Liver (tissue), 9 donors: ENCODE measurements around the gene GALNTL6. TPM values are rescaled to one million over a fixed set of nuclear protein-coding genes. Genes with fewer than 3 reads are reported as not detected.

ENCODE experiments used
- DNase-seq: peaks from one replicate; pipeline ENCODE4 v3.0.0-alpha.2; 2017; ENCODE audit warnings: low spot score
- H3K27ac ChIP-seq, 2 donors: one replicate each; pipeline ENCODE4 v1.7.0; 2013; ENCODE audit warnings: inconsistent platforms in 2 of 2, low read length in 2 of 2, control low read depth in 1 of 2, low read depth in 1 of 2, mild to moderate bottlenecking in 1 of 2
- H3K27me3 ChIP-seq, 4 donors: one replicate each; pipeline versions ENCODE4 v1.6.1 to v1.7.0; 2013; ENCODE audit warnings: low read length in 3 of 4, inconsistent platforms in 1 of 4, mild to moderate bottlenecking in 1 of 4, moderate library complexity in 1 of 4; ENCODE audit not compliant: control insufficient read depth in 4 of 4, insufficient read depth in 4 of 4
- H3K36me3 ChIP-seq, 4 donors: one replicate each; pipeline versions ENCODE4 v1.6.1 to v1.7.0; 2013; ENCODE audit warnings: low read length in 3 of 4, mild to moderate bottlenecking in 3 of 4, low read depth in 1 of 4, moderate library complexity in 1 of 4; ENCODE audit not compliant: control insufficient read depth in 4 of 4, insufficient read depth in 3 of 4
- H3K4me1 ChIP-seq, 4 donors: one replicate each; pipeline versions ENCODE4 v1.6.1 to v1.7.0; 2013; ENCODE audit warnings: low read length in 3 of 4, mild to moderate bottlenecking in 3 of 4, moderate library complexity in 1 of 4; ENCODE audit not compliant: control insufficient read depth in 4 of 4, insufficient read depth in 4 of 4
- H3K4me3 ChIP-seq, 3 donors: one replicate each; pipeline versions ENCODE4 v1.6.1 to v1.7.0; 2013; ENCODE audit warnings: low read length in 3 of 3, control low read depth in 1 of 3, low read depth in 1 of 3, mild to moderate bottlenecking in 1 of 3
- H3K9ac ChIP-seq, 2 donors: one replicate each; pipeline ENCODE4 v1.7.0; 2013; ENCODE audit warnings: low read length in 2 of 2, mild to moderate bottlenecking in 2 of 2, moderate library complexity in 2 of 2, control low read depth in 1 of 2, low read depth in 1 of 2
- H3K9me3 ChIP-seq, 4 donors: one replicate each; pipeline versions ENCODE4 v1.6.1 to v1.7.0; 2013; ENCODE audit warnings: low read length in 3 of 4; ENCODE audit not compliant: control insufficient read depth in 4 of 4
- EGR1 ChIP-seq, 2 donors: IDR thresholded peaks; 2 replicates each; pipeline ENCODE4 v1.6.1; 2016 to 2018; ENCODE audit warnings: antibody characterized with exemption in 2 of 2, low read depth in 2 of 2
- FOXA1 ChIP-seq: IDR thresholded peaks from 2 replicates; pipeline ENCODE4 v1.6.1; 2016; ENCODE audit warnings: antibody characterized with exemption
- FOXA2 ChIP-seq: IDR thresholded peaks from 2 replicates; pipeline ENCODE4 v1.6.1; 2016; ENCODE audit warnings: antibody characterized with exemption
- GABPA ChIP-seq, 2 donors: IDR thresholded peaks in 1 of 2; conservative IDR thresholded peaks in 1 of 2; 2 replicates each; pipeline ENCODE4 v1.6.1; 2016; ENCODE audit warnings: antibody characterized with exemption in 2 of 2, mild to moderate bottlenecking in 1 of 2, moderate library complexity in 1 of 2
- HNF4A ChIP-seq, 2 donors: conservative IDR thresholded peaks; 2 replicates each; pipeline ENCODE4 v1.6.1; 2016; ENCODE audit warnings: antibody characterized with exemption in 2 of 2, mild to moderate bottlenecking in 2 of 2
- HNF4G ChIP-seq: IDR thresholded peaks from 2 replicates; pipeline ENCODE4 v1.6.1; 2016; ENCODE audit warnings: antibody characterized with exemption
- JUND ChIP-seq, 2 donors: IDR thresholded peaks; 2 replicates each; pipeline ENCODE4 v1.6.1; 2016; ENCODE audit warnings: antibody characterized with exemption in 2 of 2
- NR2F2 ChIP-seq: IDR thresholded peaks from 2 replicates; pipeline ENCODE4 v1.6.1; 2016; ENCODE audit warnings: antibody characterized with exemption
- RAD21 ChIP-seq, 2 donors: IDR thresholded peaks; 2 replicates each; pipeline ENCODE4 v1.6.1; 2016; ENCODE audit warnings: antibody characterized with exemption in 2 of 2, mild to moderate bottlenecking in 2 of 2
- RXRA ChIP-seq, 2 donors: IDR thresholded peaks; 2 replicates each; pipeline ENCODE4 v1.6.1; 2017 to 2018; ENCODE audit warnings: antibody characterized with exemption in 2 of 2, mild to moderate bottlenecking in 1 of 2
- SP1 ChIP-seq: IDR thresholded peaks from 2 replicates; pipeline ENCODE4 v1.6.1; 2018; ENCODE audit warnings: antibody characterized with exemption, mild to moderate bottlenecking
- TAF1 ChIP-seq: conservative IDR thresholded peaks from 2 replicates; pipeline ENCODE4 v1.6.1; 2016; ENCODE audit warnings: antibody characterized with exemption, mild to moderate bottlenecking
- YY1 ChIP-seq: IDR thresholded peaks from 2 replicates; pipeline ENCODE4 v1.6.1; 2016; ENCODE audit warnings: antibody characterized with exemption, mild to moderate bottlenecking
- WGBS: extraction: QIAGEN DNeasy Blood & Tissue Kit; methylation state at CpG from one replicate; pipeline ENCODE4 v1.1.7; 2013; 5-methylcytosine and 5-hydroxymethylcytosine counted together
- polyA plus RNA-seq, 2 donors: library from polyadenylated mRNA; stranded (reverse) in 1 of 2; unstranded in 1 of 2; fragments of 200-250 nt in 1 of 2; fragments of >200 nt in 1 of 2; fragmentation: Nextera tagmentation in 1 of 2; extraction: Ambion mirVana in 1 of 2; gene quantifications; one replicate each; pipeline versions ENCODE4 v1.2.1 to v1.2.3, GENCODE V29; 2013 to 2015
- total RNA-seq, 2 donors: library from RNA; depleted of rRNA; stranded (reverse); fragments of >200 nt; gene quantifications; one replicate each; pipeline ENCODE4 v1.2.3, GENCODE V29; 2014
- TF ChIP-seq, protein P1 (sequence below): IDR thresholded peaks from 2 replicates; pipeline ENCODE4 v1.6.1; 2016; ENCODE audit warnings: antibody characterized with exemption, mild to moderate bottlenecking
- TF ChIP-seq, protein P2 (sequence below): IDR thresholded peaks from 2 replicates; pipeline ENCODE4 v1.6.1; 2016; ENCODE audit warnings: antibody characterized with exemption
- TF ChIP-seq, protein P3 (sequence below): IDR thresholded peaks from 2 replicates; pipeline ENCODE4 v1.6.1; 2016; ENCODE audit warnings: antibody characterized with exemption
- TF ChIP-seq, protein P4 (sequence below): IDR thresholded peaks from 2 replicates; pipeline ENCODE4 v1.6.1; 2016; ENCODE audit warnings: antibody characterized with exemption
- TF ChIP-seq, protein P5 (sequence below): fragments of 150-350 bp; IDR thresholded peaks from 2 replicates; pipeline ENCODE4 v1.5.1; 2017; ENCODE audit warnings: improper control_type of control experiment, low read depth, low read length; ENCODE audit not compliant: missing input control
- donor health status: healthy.
- donor health status: healthy.
- donor health status: healthy.
- donor health status: healthy.
- donor health status: healthy.

The GALNTL6 gene
- total and polyA plus RNA-seq, 4 donors, result 0.06 to 0.08 TPM; not detected in 2

DNA sequence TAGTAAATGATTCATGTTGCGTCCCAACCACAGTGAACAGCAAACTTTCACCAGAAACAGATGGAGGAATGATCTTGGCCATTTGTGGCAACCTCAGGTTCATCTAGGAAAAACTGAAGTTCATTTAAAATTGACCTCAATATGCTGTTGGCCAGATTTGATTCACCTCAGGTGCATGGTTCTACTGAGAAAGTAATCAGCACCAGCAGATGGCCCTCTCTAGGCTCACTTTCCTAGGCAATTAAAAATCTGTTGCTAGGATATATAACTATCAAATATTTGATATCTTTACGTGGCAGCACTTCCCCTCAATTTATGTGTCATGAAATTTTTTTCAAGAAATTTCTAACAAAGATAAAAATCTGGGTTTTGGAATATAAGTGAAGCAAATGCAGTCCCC is 344.7 kb downstream of the GALNTL6 start:
- no peak overlapping the region for H3K27ac ChIP-seq
- no peaks in the 10 kb centered on the region for H3K4me1 ChIP-seq
- no peak overlapping the region for H3K4me3 ChIP-seq
- no peaks in the 10 kb centered on the region for H3K9me3 ChIP-seq
- H3K9ac ChIP-seq, result no peak overlapping the region
- no peak for DNase-seq
- H3K27me3 ChIP-seq, result no peaks in the 10 kb centered on the region
- no peaks in the 10 kb centered on the region for H3K36me3 ChIP-seq
- TF ChIP-seq, protein P1, sequence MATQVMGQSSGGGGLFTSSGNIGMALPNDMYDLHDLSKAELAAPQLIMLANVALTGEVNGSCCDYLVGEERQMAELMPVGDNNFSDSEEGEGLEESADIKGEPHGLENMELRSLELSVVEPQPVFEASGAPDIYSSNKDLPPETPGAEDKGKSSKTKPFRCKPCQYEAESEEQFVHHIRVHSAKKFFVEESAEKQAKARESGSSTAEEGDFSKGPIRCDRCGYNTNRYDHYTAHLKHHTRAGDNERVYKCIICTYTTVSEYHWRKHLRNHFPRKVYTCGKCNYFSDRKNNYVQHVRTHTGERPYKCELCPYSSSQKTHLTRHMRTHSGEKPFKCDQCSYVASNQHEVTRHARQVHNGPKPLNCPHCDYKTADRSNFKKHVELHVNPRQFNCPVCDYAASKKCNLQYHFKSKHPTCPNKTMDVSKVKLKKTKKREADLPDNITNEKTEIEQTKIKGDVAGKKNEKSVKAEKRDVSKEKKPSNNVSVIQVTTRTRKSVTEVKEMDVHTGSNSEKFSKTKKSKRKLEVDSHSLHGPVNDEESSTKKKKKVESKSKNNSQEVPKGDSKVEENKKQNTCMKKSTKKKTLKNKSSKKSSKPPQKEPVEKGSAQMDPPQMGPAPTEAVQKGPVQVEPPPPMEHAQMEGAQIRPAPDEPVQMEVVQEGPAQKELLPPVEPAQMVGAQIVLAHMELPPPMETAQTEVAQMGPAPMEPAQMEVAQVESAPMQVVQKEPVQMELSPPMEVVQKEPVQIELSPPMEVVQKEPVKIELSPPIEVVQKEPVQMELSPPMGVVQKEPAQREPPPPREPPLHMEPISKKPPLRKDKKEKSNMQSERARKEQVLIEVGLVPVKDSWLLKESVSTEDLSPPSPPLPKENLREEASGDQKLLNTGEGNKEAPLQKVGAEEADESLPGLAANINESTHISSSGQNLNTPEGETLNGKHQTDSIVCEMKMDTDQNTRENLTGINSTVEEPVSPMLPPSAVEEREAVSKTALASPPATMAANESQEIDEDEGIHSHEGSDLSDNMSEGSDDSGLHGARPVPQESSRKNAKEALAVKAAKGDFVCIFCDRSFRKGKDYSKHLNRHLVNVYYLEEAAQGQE, result no peak
- TF ChIP-seq FOXA1 (no peak), EGR1 (IDR thresholded peaks at IDR 0.05; ENCODE audit: low read depth in 2 of 2) (no peak), RAD21 (IDR thresholded peaks at IDR 0.05) (no peak), TAF1 (no peak), HNF4G (no peak), RXRA (IDR thresholded peaks at IDR 0.05) (no peak), SP1 (no peak), JUND (IDR thresholded peaks at IDR 0.05) (no peak), GABPA (IDR thresholded peaks at IDR 0.05 in 1 of 2, conservative IDR thresholded peaks at IDR 0.05 in 1 of 2) (no peak)
- TF ChIP-seq, protein P2, sequence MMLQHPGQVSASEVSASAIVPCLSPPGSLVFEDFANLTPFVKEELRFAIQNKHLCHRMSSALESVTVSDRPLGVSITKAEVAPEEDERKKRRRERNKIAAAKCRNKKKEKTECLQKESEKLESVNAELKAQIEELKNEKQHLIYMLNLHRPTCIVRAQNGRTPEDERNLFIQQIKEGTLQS, result no peak
- TF ChIP-seq, protein P3, sequence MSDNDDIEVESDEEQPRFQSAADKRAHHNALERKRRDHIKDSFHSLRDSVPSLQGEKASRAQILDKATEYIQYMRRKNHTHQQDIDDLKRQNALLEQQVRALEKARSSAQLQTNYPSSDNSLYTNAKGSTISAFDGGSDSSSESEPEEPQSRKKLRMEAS, result no peak
- TF ChIP-seq, protein P4, sequence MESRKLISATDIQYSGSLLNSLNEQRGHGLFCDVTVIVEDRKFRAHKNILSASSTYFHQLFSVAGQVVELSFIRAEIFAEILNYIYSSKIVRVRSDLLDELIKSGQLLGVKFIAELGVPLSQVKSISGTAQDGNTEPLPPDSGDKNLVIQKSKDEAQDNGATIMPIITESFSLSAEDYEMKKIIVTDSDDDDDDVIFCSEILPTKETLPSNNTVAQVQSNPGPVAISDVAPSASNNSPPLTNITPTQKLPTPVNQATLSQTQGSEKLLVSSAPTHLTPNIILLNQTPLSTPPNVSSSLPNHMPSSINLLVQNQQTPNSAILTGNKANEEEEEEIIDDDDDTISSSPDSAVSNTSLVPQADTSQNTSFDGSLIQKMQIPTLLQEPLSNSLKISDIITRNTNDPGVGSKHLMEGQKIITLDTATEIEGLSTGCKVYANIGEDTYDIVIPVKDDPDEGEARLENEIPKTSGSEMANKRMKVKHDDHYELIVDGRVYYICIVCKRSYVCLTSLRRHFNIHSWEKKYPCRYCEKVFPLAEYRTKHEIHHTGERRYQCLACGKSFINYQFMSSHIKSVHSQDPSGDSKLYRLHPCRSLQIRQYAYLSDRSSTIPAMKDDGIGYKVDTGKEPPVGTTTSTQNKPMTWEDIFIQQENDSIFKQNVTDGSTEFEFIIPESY, result no peak
- 51% methylated on average over 2 of the region's 2 CpGs for WGBS

DNA sequence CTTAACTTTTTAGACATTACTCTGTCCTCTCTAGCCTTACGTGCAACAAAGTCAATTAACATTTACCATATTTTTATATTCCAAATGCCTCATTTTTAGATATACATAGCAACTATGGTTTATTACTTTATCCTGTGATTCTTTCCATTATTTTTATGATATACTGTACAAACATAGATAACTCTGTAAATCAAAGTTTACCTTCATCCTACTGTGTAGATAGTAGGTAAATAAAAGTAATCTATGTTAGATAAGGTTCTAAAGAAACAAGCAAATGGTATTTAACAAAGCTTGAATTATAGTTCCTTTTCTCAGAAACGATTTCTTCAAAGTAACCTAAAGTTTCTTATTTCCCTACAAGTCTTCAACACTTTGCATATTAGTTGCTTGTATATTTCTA is 350.0 kb downstream of the GALNTL6 start:
- H3K36me3 ChIP-seq, result no peaks in the 10 kb centered on the region
- WGBS, result 46% methylated on average over 2 of the region's 2 CpGs
- no peak for TF ChIP-seq RXRA (IDR thresholded peaks at IDR 0.05)
- TF ChIP-seq, protein P2, result no peak
- no peak for TF ChIP-seq NR2F2
- TF ChIP-seq FOXA2, result no peak
- TF ChIP-seq, protein P5, sequence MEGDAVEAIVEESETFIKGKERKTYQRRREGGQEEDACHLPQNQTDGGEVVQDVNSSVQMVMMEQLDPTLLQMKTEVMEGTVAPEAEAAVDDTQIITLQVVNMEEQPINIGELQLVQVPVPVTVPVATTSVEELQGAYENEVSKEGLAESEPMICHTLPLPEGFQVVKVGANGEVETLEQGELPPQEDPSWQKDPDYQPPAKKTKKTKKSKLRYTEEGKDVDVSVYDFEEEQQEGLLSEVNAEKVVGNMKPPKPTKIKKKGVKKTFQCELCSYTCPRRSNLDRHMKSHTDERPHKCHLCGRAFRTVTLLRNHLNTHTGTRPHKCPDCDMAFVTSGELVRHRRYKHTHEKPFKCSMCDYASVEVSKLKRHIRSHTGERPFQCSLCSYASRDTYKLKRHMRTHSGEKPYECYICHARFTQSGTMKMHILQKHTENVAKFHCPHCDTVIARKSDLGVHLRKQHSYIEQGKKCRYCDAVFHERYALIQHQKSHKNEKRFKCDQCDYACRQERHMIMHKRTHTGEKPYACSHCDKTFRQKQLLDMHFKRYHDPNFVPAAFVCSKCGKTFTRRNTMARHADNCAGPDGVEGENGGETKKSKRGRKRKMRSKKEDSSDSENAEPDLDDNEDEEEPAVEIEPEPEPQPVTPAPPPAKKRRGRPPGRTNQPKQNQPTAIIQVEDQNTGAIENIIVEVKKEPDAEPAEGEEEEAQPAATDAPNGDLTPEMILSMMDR, result no peak
- no peak for TF ChIP-seq TAF1
- TF ChIP-seq, protein P1, result no peak
- TF ChIP-seq SP1, result no peak
- no peak for TF ChIP-seq RAD21 (IDR thresholded peaks at IDR 0.05)
- no peak for TF ChIP-seq HNF4A (conservative IDR thresholded peaks at IDR 0.05)
- TF ChIP-seq, protein P3, result no peak
- no peak for TF ChIP-seq HNF4G
- TF ChIP-seq YY1, result no peak
- TF ChIP-seq FOXA1, result no peak
- no peak overlapping the region for H3K4me3 ChIP-seq
- DNase-seq, result no peak
- no peak overlapping the region for H3K9ac ChIP-seq
- H3K4me1 ChIP-seq, result no peaks in the 10 kb centered on the region
- no peaks in the 10 kb centered on the region for H3K27me3 ChIP-seq
- no peaks in the 10 kb centered on the region for H3K9me3 ChIP-seq
- no peak overlapping the region for H3K27ac ChIP-seq
